HG02763 (cell line): ENCODE measurements around the gene CCR5AS.

Source experiments
- ATAC-seq: cut with Tn5 transposase; IDR thresholded peaks from one replicate; pipeline ENCODE4 v1.9.1; 2021; ENCODE audit warnings: mild to moderate bottlenecking, moderate library complexity; ENCODE audit not compliant: unreplicated experiment

CCR5AS gene

DNA sequence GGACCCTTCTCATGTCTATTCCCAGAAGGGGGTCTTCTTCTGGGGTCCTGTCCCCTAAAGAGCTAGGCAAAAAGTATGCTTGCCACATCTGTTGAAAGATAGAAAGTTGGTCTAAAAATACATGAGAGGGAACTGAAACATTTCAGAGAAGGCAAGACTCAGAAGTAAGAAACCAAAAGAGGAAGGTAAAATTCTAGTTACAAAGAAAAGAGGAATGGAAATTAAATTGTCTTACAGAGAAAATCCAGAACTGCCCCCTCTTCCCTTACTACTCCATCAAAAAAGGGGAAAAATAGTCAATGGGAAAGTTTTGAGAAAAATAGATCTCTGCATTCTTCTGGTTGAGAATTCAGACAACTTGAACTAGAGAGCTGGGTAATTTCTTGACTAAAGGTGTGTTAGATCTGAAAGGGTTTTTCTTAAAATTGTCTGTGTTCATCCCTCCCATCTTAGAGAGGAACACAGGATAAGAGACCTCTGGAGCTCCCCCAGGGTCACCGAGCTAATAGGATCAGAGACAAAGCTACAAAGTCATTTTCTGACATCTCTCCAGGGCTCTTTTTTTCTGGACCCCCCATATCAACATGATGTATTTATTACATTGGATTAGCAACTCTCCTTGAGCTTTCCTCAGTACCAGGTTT is 85.3 kb downstream of the CCR5AS start:
- ATAC-seq = no peak

DNA sequence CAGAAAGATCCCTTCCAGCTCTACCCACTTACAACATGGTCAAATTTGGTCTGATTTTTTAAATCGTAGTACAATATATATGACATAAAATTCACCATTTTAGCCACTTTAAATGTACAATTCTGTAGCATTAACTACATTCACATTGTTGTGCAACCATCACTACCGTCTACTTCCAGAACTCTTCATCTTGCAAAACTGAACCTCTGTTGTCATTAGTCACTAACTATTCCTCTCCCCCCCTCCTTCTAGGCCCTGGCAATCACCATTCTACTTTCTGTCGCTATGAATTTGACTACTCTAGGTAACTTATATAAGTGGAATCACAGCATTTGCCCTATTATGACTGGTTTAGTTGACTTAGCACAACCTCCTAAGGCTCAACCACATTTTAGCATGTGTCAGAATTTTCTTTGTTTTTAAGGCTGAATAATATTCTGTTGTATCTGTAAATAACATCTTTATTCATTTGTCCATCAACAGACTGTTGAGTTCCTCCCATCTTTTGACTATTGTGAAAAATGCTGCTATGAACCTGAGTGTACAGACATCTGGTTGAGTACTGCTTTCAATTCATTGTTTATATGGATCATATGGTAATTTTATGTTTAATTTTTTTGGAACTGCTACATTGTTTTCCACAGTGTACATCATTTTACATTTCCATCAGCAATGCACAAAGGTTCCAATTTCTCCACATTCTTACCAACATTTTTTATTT is 88.5 kb downstream of the CCR5AS start:
- no peak for ATAC-seq

DNA sequence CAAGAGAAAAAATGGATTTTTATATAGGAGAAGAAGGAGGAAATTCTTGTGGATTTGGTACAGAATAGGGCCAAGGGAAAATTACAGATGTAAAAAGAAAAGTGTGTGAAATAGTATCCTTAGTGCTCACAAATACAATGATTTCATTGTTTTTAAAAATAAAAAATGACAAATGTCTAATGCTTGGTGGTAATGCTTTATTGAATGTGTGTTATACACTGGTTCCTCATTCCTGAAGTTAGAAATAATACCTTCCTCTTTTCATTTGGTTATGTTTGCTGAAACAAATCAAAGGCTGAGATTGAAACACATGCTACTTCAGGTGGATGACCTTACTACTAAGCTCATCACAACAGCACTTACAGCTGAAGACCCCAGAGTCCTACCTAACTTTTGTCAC is 90.7 kb downstream of the CCR5AS start:
- no peak for ATAC-seq

DNA sequence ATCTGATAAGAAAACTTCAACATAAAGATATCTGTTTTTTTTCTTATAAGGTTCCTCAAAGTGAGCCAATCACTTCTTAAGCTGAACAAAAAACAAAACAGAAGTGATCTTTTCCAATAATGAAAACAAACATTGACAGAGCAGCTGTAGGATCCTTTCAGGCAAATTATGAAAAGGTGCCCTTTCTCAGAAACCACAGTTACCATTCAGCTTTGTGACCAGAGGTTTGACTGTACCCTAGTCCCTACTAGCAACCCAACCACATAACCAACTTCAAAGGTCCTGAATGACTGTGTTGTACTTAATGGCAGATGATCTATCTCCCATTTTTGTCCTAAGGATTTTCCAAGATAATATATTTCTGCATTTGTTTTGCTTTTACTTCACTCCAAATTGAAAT is 92.3 kb downstream of the CCR5AS start:
- ATAC-seq = no peak
